Mucosa of gallbladder (tissue), 1 donor: Measurements from ENCODE around the gene VPS37B. TPM values are rescaled to one million over a fixed set of nuclear protein-coding genes. Genes with fewer than 3 reads are reported as not detected.
"Not testable (repeated sequence)": the region's sequence is repeated elsewhere in the genome, so short reads cannot be mapped to it uniquely, and the experiment has no call there.

ENCODE experiments used
- DNase-seq: peaks from one replicate; pipeline ENCODE4 v3.0.0-alpha.2; 2020; ENCODE audit warnings: low spot score
- total RNA-seq: library from RNA; stranded (reverse); gene quantifications from one replicate; pipeline ENCODE4 v1.2.1, GENCODE V29; 2021
- donor health status: DM: no; HTN: no; CAD: no.

The VPS37B gene
- total RNA-seq, 1 donor from 2014 or later = 45.8 TPM

- no peak for DNase-seq
These were observed 13.0 kb upstream of the VPS37B start for GRCh38 chr12:122908915-122909314.

GRCh38 chr12:122905258-122905657 is 9.3 kb upstream of the VPS37B start:
- DNase-seq = not testable (repeated sequence)

- no peak for DNase-seq
These were observed 7.7 kb upstream of the VPS37B start for GRCh38 chr12:122903693-122904034.

- no peak for DNase-seq
These were observed 7.1 kb upstream of the VPS37B start for GRCh38 chr12:122902854-122903692.

- no peak for DNase-seq
These were observed 4.0 kb upstream of the VPS37B start for GRCh38 chr12:122899887-122900286.

GRCh38 chr12:122896662-122897061 is 738 bp upstream of the VPS37B start:
- no peak for DNase-seq

GRCh38 chr12:122895320-122895703 is 612 bp downstream of the VPS37B start:
- DNase-seq = no peak

- peak; percentile 67 for DNase-seq
These were observed 1.5 kb downstream of the VPS37B start for GRCh38 chr12:122894193-122895121.

- DNase-seq = no peak
These were observed 2.4 kb downstream of the VPS37B start for GRCh38 chr12:122893208-122894153.

GRCh38 chr12:122892724-122893123 is 3.2 kb downstream of the VPS37B start:
- DNase-seq = not testable (repeated sequence)

GRCh38 chr12:122891661-122892525 is 4.0 kb downstream of the VPS37B start:
- DNase-seq = no peak

GRCh38 chr12:122889761-122890520 is 6.0 kb downstream of the VPS37B start:
- DNase-seq = no peak

- peak; percentile 86 for DNase-seq
These were observed 7.6 kb downstream of the VPS37B start for GRCh38 chr12:122888232-122888752.

GRCh38 chr12:122887819-122888212 is 8.1 kb downstream of the VPS37B start:
- no peak for DNase-seq

GRCh38 chr12:122886851-122887818 is 8.8 kb downstream of the VPS37B start:
- no peak for DNase-seq

- no peak for DNase-seq
These were observed 9.8 kb downstream of the VPS37B start for GRCh38 chr12:122886161-122886560.

GRCh38 chr12:122884860-122885259 is 11.1 kb downstream of the VPS37B start:
- no peak for DNase-seq

- DNase-seq = no peak
These were observed 11.7 kb downstream of the VPS37B start for GRCh38 chr12:122884091-122884826.
